Left ventricle myocardium superior (tissue), 1 donor: Measurements from ENCODE around the gene CFAP57. TPM values are rescaled to one million over a fixed set of nuclear protein-coding genes. Genes with fewer than 3 reads are reported as not detected.

Experiments used
- ATAC-seq: fragments of 200-7000 bp; cut with Tn5 transposase; one replicate; pipeline ENCODE4 v1.9.1; 2020; ENCODE audit warnings: mild to moderate bottlenecking, moderate library complexity
- DNase-seq: peaks from one replicate; pipeline ENCODE4 v3.0.0-alpha.2; 2020
- intact Hi-C: fragments of 100-400 bp; cut with micrococcal nuclease; formaldehyde crosslinking; loops from one replicate; pipeline ENCODE4 v1.11.0; 2022
- total RNA-seq: library from RNA; stranded (reverse); fragmentation: NEBNext Ultra II Directional; extraction: Animal tissue kit (Norgen Biotek cat#: 25700); gene quantifications from one replicate; pipeline ENCODE4 v1.2.1, GENCODE V29; 2021
- donor health status: DM: no; HTN: yes; CAD: no; lungs with severe emphysema.

CFAP57 gene
- total RNA-seq, 1 donor from 2014 or later = not detected

- intact Hi-C loops = no loop called here
- DNase-seq = no peak
- ATAC-seq = no peak
These were observed 74.5 kb downstream of the CFAP57 start for GRCh38 chr1:43246466-43247213.

GRCh38 chr1:43247256-43247921 is 75.3 kb downstream of the CFAP57 start:
- intact Hi-C loops = no loop called here
- ATAC-seq = no peak
- no peak for DNase-seq

DNA sequence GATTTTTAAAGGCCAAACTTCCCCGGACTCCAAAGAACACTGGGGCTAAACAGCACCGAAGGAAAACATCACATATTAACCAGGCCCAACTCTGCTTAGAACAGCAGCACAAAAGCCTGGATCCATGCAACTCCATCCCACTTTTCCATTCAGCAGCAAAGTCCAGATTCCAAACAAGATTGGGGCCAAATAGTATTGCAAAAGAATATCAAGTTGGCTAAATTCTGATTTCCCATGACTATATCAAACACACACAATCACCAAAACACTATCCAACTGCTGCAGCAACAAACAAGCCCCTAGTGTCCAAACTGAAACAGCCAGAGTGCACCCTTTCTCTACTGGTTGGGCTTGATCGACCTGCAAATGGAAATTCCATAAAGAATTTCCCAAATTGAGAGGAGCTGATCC is 78.2 kb downstream of the CFAP57 start:
- intact Hi-C loops = no loop called here
- ATAC-seq (no peak), DNase-seq (no peak)

GRCh38 chr1:43251024-43251423 is 78.9 kb downstream of the CFAP57 start:
- DNase-seq (no peak), ATAC-seq (no peak)
- intact Hi-C loops = no loop called here

GRCh38 chr1:43252225-43252624 is 80.1 kb downstream of the CFAP57 start:
- DNase-seq (no peak), ATAC-seq (no peak)
- intact Hi-C loops = no loop called here

GRCh38 chr1:43253173-43253572 is 81.0 kb downstream of the CFAP57 start:
- no peak for ATAC-seq
- intact Hi-C loops = no loop called here

DNA sequence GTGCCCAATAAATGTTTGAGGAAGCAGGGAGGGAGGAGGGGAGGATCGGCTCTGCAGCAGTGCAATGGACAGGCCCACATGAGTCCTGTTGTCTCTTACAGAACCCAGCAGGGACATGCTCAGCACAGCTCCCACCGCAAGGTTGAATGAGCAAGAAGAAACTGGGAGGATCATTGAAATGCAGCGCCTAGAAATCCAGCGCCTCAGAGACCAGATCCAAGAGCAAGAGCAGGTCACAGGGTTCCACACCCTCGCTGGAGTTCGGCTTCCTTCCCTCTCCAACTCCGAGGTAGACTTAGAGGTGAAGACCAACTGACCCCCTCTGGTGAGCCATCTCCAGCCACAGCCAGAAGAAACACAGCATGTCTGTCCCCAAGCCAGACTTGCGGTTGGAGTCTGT is 81.7 kb downstream of the CFAP57 start:
- ATAC-seq (no peak), DNase-seq (no peak)
- intact Hi-C loops = no loop called here

More at GRCh38 chr1:43253173-43253572, 81.0 kb downstream of the CFAP57 start:
- no peak for DNase-seq

DNA sequence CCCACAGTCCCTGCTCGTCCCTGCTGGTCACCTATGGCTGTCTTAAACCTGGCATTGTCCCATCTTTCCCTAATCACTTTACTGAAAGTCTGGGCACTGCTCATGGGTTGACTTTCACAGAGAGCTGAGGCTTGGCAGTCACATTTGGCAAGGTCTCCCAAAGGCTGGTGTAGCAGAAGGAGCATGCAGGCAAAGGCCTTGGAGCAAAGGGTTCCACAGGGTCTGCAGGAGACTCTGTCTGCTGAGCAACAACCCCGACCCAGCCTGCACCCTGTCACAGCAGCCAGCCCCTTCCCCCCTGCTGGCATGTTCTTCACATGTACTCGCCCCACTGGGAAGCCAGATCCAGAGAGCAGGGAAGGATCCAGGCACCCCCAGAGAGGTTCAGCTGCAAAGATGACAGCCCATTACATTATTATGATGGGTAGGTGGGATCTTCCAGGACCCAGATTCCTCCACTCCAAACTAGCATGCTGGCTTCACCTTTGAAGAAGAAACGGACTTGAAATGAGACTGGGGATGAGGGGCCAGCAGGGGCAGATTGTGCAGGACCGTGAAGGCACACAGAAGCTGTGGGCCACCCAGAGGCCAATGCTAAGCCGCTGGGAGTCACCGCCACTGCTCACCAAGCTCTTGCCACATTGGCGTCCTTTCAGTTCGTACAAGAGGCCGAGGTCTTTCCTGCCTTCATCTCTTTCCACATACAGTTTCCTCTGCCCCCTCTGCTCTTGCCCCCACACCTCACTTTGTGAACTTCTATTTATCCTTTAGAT is 83.5 kb downstream of the CFAP57 start:
- DNase-seq = peak; percentile 52
- peak; percentile 93 for ATAC-seq
- intact Hi-C loops = no loop called here

- peak; percentile 79 for ATAC-seq
- intact Hi-C loops = no loop called here
- DNase-seq = no peak
These were observed 84.8 kb downstream of the CFAP57 start for GRCh38 chr1:43256675-43257570.

DNA sequence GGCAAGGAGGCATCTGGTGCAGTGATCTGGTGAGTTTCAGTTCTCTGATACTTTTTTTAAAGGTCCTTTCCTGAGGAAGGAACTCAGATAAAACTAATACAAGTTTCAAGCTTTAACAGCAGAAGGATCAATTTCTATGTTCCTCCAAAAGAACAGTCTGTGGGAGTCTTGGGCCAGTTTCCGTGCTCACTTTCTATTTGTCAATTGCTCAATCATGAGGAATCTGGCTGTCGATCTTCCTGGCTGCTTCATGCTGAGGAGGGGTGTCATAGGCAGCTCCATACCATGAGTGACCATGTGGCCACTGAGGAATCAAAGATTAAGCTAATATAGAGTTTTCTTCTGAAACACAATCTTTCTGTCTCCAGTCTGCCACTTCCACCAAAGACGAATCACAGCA is 86.2 kb downstream of the CFAP57 start:
- intact Hi-C loops = no loop called here

GRCh38 chr1:43265431-43265830 is 93.3 kb downstream of the CFAP57 start:
- intact Hi-C loops = no loop called here
- ATAC-seq = no peak

More for the DNA sequence above, 86.2 kb downstream of the CFAP57 start:
- ATAC-seq = no peak
- DNase-seq = no peak

DNA sequence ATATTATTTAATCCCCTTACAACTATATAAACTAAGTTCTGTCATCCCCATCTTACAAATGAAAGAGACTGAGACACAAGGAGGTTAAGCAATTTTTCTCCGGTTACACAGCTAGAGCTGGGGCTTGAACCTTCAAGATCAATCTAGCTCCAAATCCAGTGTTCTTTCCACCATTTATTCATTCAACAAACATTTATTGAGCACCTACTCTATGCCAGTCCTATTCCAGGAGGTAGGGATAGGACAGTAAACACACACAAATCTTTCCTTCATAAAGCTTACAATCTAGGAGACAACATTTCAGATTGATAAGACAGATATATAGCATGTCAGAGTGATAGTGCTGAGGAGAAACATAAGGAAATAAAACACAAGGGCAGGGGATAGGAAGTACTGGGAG is 94.8 kb downstream of the CFAP57 start:
- ATAC-seq (no peak), DNase-seq (no peak)
- intact Hi-C loops = no loop called here

More at GRCh38 chr1:43265431-43265830, 93.3 kb downstream of the CFAP57 start:
- DNase-seq = no peak

- intact Hi-C loops = no loop called here
- ATAC-seq = no peak
These were observed 95.2 kb downstream of the CFAP57 start for GRCh38 chr1:43267291-43267805.

GRCh38 chr1:43267818-43268425 is 95.8 kb downstream of the CFAP57 start:
- DNase-seq (no peak), ATAC-seq (no peak)

More at GRCh38 chr1:43267291-43267805, 95.2 kb downstream of the CFAP57 start:
- no peak for DNase-seq

GRCh38 chr1:43269627-43270375 is 97.7 kb downstream of the CFAP57 start, which contains the start of gene TMEM125:
Gene TMEM125, plus strand, starts transcription at chr1:43269983. Its CDS starts 2,740 bp downstream, at chr1:43272723.
- no peak for ATAC-seq
- DNase-seq = no peak
- intact Hi-C loops = no loop called here

More at GRCh38 chr1:43267818-43268425, 95.8 kb downstream of the CFAP57 start:
- intact Hi-C loops = no loop called here

GRCh38 chr1:43270421-43271095 is 98.4 kb downstream of the CFAP57 start:
- ATAC-seq (peak; percentile 46), DNase-seq (no peak)
- intact Hi-C loops = no loop called here
